Thoracic aorta (tissue), 2 donors: ENCODE results near the gene PPM1H. TPM values are rescaled to one million over a fixed set of nuclear protein-coding genes. Genes with fewer than 3 reads are reported as not detected.

Source experiments
- ATAC-seq: fragments of 150-250 bp; one replicate; pipeline ENCODE4 v1.8.0; 2017; ENCODE audit warnings: low read depth; ENCODE audit not compliant: insufficient number of reproducible peaks, low FRiP score
- DNase-seq: peaks from one replicate; pipeline ENCODE4 v3.0.0-alpha.2; 2020; ENCODE audit warnings: low spot score
- H3K27ac ChIP-seq, 2 donors: fragments of 200-600 bp; sonication (generic); 1 replicate in 1 of 2; 2 replicates in 1 of 2; pipeline ENCODE4 v1.5.1; 2016; ENCODE audit warnings: mild to moderate bottlenecking in 2 of 2, moderate library complexity in 2 of 2
- H3K27me3 ChIP-seq: fragments of 200-600 bp; sonication (generic); replicated peaks from 2 replicates; pipeline ENCODE4 v1.6.0; 2016; ENCODE audit warnings: mild to moderate bottlenecking; ENCODE audit not compliant: insufficient read depth
- H3K36me3 ChIP-seq: fragments of 200-600 bp; sonication (generic); one replicate; pipeline ENCODE4 v1.5.1; 2016
- H3K4me1 ChIP-seq, 2 donors: fragments of 200-600 bp; sonication (generic); 1 replicate in 1 of 2; 2 replicates in 1 of 2; pipeline versions ENCODE4 v1.5.1 to v1.6.0; 2016; ENCODE audit warnings: low read depth in 2 of 2, mild to moderate bottlenecking in 1 of 2; ENCODE audit not compliant: control insufficient read depth in 1 of 2
- H3K4me3 ChIP-seq: fragments of 200-600 bp; sonication (generic); 2 replicates; pipeline ENCODE4 v1.5.1; 2016; ENCODE audit warnings: mild to moderate bottlenecking
- H3K9me3 ChIP-seq: fragments of 200-600 bp; sonication (generic); 2 replicates; pipeline ENCODE4 v1.5.1; 2016
- total RNA-seq, 2 donors: library from RNA; depleted of rRNA; stranded (reverse); fragments of >200 nt; gene quantifications; one replicate each; pipeline versions ENCODE4 v1.1.0 to v1.2.3, GENCODE V29; 2016
- TF ChIP-seq, protein P1 (sequence below): fragments of 200-600 bp; sonication (generic); IDR thresholded peaks from one replicate; pipeline ENCODE4 v1.5.1; 2019; ENCODE audit warnings: antibody characterized with exemption

Gene PPM1H
- total RNA-seq, 2 donors from 2014 or later, result 9.1 to 10.3 TPM

DNA sequence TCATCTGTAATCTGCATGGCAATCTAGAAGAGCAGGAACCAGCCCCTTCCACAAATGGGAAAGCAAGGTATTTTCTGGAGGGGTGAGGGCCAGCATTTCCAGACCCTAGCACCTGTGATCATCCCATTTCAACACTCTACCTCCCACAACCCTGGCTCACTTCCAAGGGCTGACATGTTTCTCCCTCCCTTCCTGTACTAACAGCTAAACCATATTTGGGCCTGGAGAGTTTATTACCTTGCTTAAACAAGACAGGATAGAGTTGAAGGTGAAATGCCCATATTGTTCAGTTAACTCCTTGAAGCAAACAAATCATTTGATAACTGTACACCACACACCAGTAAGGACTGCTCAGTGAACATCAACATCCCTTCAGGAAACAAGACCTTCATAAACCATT, 158.4 kb downstream of the PPM1H start:
- TF ChIP-seq, protein P1, sequence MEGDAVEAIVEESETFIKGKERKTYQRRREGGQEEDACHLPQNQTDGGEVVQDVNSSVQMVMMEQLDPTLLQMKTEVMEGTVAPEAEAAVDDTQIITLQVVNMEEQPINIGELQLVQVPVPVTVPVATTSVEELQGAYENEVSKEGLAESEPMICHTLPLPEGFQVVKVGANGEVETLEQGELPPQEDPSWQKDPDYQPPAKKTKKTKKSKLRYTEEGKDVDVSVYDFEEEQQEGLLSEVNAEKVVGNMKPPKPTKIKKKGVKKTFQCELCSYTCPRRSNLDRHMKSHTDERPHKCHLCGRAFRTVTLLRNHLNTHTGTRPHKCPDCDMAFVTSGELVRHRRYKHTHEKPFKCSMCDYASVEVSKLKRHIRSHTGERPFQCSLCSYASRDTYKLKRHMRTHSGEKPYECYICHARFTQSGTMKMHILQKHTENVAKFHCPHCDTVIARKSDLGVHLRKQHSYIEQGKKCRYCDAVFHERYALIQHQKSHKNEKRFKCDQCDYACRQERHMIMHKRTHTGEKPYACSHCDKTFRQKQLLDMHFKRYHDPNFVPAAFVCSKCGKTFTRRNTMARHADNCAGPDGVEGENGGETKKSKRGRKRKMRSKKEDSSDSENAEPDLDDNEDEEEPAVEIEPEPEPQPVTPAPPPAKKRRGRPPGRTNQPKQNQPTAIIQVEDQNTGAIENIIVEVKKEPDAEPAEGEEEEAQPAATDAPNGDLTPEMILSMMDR, result no peak
- H3K27ac ChIP-seq, result no peak overlapping the region
- no peak overlapping the region for H3K4me3 ChIP-seq
- H3K27me3 ChIP-seq, result no peaks in the 10 kb centered on the region
- H3K36me3 ChIP-seq, result no peaks in the 10 kb centered on the region
- no peak for DNase-seq
- H3K4me1 ChIP-seq, result peaks cover 0 to 2% of the 10 kb centered on the region in 2 donors
- ATAC-seq, result no peak
- H3K9me3 ChIP-seq, result no peaks in the 10 kb centered on the region

DNA sequence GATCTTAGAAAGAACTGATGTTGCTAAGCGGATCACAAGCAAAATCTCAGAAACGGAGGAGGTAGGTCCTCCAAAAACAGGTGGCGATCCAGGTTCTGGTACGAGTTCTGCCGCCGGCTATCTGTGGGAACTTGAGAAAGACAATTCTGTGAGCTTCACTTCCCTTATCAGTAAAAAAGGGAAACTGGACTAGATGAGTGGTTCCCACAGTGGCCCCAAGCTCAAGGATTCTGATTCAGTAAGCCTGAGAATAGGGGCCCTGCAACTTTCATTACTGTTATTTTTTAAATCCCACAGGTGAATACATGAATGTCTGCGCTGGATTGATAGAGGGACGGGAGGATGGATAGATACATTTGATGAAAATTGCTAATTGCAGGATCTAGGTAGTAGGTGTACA, 160.2 kb downstream of the PPM1H start:
- TF ChIP-seq, protein P1, result no peak
- Histone ChIP-seq H3K27me3 (no peaks in the 10 kb centered on the region), H3K36me3 (no peaks in the 10 kb centered on the region), H3K4me1 (peaks cover 0 to 10% of the 10 kb centered on the region in 2 donors), H3K4me3 (no peak overlapping the region), H3K9me3 (no peaks in the 10 kb centered on the region), H3K27ac (no peak overlapping the region)
- DNase-seq (no peak), ATAC-seq (no peak)

DNA sequence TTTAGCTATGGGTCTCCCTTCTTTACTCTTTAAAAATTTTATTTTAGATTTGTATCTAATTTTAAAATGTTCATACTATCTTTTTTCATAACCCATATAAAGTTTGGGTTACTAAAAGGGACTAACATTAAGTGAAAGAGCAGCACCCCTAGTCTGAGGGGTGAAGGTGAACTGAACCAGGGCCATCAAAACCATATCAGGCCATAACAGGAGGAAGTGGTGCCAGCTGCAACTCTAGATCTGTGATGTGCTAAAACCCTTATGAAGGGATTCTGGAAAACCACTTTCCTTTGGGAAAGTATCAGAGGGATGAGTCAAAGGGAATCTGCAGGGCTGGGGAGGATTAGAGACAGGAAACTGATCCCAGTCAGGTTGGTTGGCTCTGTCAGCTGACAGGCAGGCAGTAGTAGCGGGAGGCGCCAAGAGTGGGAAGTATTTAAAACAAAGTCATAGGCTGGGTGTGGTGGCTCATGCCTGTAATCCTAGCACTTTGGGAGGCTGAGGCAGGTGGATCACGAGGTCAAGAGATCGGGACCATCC, 162.5 kb downstream of the PPM1H start:
- no peaks in the 10 kb centered on the region for H3K27me3 ChIP-seq
- H3K9me3 ChIP-seq, result no peaks in the 10 kb centered on the region
- no peaks in the 10 kb centered on the region for H3K36me3 ChIP-seq
- peaks cover 0 to 10% of the 10 kb centered on the region in 2 donors for H3K4me1 ChIP-seq
- ATAC-seq (no peak), DNase-seq (no peak)
- no peak overlapping the region for H3K4me3 ChIP-seq
- TF ChIP-seq, protein P1, result no peak
- no peak overlapping the region for H3K27ac ChIP-seq

DNA sequence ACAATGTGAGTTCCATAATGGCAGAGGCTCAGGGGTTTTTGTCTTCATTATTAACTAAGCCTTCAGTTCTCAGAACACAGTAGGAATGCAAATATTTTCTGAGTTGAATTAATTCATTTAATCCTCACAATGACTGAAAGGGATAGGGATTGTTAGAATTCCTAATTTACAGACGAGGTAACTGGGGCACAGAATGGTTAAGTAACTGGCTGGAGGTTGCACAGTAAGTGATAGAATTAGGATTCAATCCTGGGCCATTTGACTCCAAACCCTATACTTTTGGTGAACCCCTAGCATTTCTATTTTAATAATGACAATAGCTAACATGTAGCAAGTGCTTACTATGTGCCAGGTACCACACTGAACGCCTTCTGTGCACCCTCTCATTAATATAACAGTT, 163.1 kb downstream of the PPM1H start:
- ATAC-seq (no peak), DNase-seq (no peak)
- Histone ChIP-seq H3K9me3 (no peaks in the 10 kb centered on the region), H3K4me3 (no peak overlapping the region), H3K27me3 (no peaks in the 10 kb centered on the region), H3K27ac (no peak overlapping the region), H3K36me3 (no peaks in the 10 kb centered on the region), H3K4me1 (peaks cover 0 to 10% of the 10 kb centered on the region in 2 donors)
- TF ChIP-seq, protein P1, result no peak

DNA sequence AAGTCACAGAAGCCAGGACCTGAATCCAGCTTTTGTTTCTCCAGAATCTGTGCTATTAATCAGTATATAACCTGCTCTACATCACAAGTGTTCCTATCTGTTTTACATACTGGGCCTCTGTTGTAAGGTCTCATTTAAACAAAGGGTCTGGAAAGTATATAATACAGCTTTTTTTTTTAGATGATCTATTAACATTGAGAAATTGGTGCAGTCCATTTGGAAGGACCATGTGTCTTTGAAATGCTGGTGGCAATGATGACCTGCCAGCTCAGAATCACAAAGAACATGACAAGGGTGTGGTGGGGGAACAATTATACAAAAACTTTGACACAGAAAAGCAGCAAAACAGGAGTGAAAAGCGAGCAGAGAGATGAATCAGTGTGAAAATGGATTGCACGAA, 164.6 kb downstream of the PPM1H start:
- Histone ChIP-seq H3K4me1 (peaks cover 0 to 10% of the 10 kb centered on the region in 2 donors), H3K4me3 (no peak overlapping the region), H3K9me3 (no peaks in the 10 kb centered on the region), H3K27me3 (no peaks in the 10 kb centered on the region), H3K36me3 (no peaks in the 10 kb centered on the region), H3K27ac (no peak overlapping the region)
- no peak for ATAC-seq
- TF ChIP-seq, protein P1, result no peak
- DNase-seq, result no peak
